A549 (cell line): ENCODE measurements around the gene PCDH9. TPM values are rescaled to one million over a fixed set of nuclear protein-coding genes. Genes with fewer than 3 reads are reported as not detected.
A peak's percentile ranks its signal among the peaks of the same experiment; 100 is the strongest.

ENCODE experiments used
- ATAC-seq, 2 experiments: fragments of 200-7000 bp in 1 of 2; fragments of >200 bp in 1 of 2; cut with Nextera tagmentation in 1 of 2; cut with Tn5 transposase in 1 of 2; 3 replicates each; pipeline versions ENCODE4 v1.8.0 to v1.9.1; 2018 to 2020; ENCODE audit warnings: mild to moderate bottlenecking in 1 of 2, moderate library complexity in 1 of 2
- CTCF ChIA-PET: fragments of 300-600 bp; sonication (Branson Sonifier 250); formaldehyde crosslinking; extraction: SDS; loops from one replicate; lab custom pipeline; 2021; ENCODE audit warnings: antibody characterized with exemption, inconsistent platforms; lab: Yijun Ruan, JAX
- POLR2A ChIA-PET: fragments of 350-600 bp; formaldehyde crosslinking; extraction: SDS; loops from one replicate; lab custom pipeline; 2021; ENCODE audit warnings: antibody characterized with exemption, inconsistent platforms; lab: Yijun Ruan, JAX
- DNase-seq, 2 experiments: peaks; one replicate each; pipeline versions ENCODE4 v3.0.0 to v3.0.0-alpha.2; 2011 to 2016; ENCODE audit warnings: low read depth in 1 of 2, low spot score in 1 of 2
- FAIRE-seq: peaks from 2 replicates; lab custom pipeline; 2011; peaks lifted over from hg19 to GRCh38; lab: Jason Lieb, UNC
- H3K27ac ChIP-seq, 2 experiments: fragments of >200 bp; sonication (Bioruptor Twin); formaldehyde crosslinking; 3 replicates each; pipeline ENCODE4 v1.5.1; 2016 to 2017
- H3K4me1 ChIP-seq: fragments of >200 bp; sonication (Bioruptor Twin); formaldehyde crosslinking; 3 replicates; pipeline ENCODE4 v1.6.1; 2016
- H3K4me2 ChIP-seq: fragments of >200 bp; sonication (Bioruptor Twin); formaldehyde crosslinking; 3 replicates; pipeline ENCODE4 v1.6.1; 2016
- H3K4me3 ChIP-seq: fragments of >200 bp; sonication (Bioruptor Twin); formaldehyde crosslinking; 3 replicates; pipeline ENCODE4 v1.5.1; 2016
- H3K9me3 ChIP-seq: fragments of >200 bp; sonication (Bioruptor Twin); formaldehyde crosslinking; 3 replicates; pipeline ENCODE4 v1.6.1; 2016
- CBX2 ChIP-seq: fragments of 200-600 bp; sonication (generic); IDR thresholded peaks from 2 replicates; pipeline ENCODE4 v1.6.1; 2016; ENCODE audit warnings: low read depth, mild to moderate bottlenecking, borderline replicate concordance
- CHD2 ChIP-seq: fragments of 150-350 bp; IDR thresholded peaks from 2 replicates; pipeline ENCODE4 v1.6.1; 2014; ENCODE audit warnings: low read length; ENCODE audit not compliant: partially characterized antibody
- FOSB ChIP-seq: fragments of 250-450 bp; sonication (Bioruptor Pico); IDR thresholded peaks from 2 replicates; pipeline ENCODE4 v1.5.0; 2020; ENCODE audit warnings: mild to moderate bottlenecking, moderate library complexity
- FOSL2 ChIP-seq, 2 experiments: fragments of 450-650 bp in 1 of 2; fragments of >200 bp in 1 of 2; sonication (Bioruptor Twin) in 1 of 2; formaldehyde crosslinking; IDR thresholded peaks; 2 replicates each; pipeline versions ENCODE4 v1.5.0 to v1.6.1; 2016 to 2020; ENCODE audit warnings: mild to moderate bottlenecking in 1 of 2, moderate library complexity in 1 of 2
- GATA3 ChIP-seq: IDR thresholded peaks from 2 replicates; pipeline ENCODE4 v1.6.1; 2012; ENCODE audit warnings: borderline replicate concordance
- JUNB ChIP-seq: fragments of >200 bp; sonication (Bioruptor Twin); formaldehyde crosslinking; IDR thresholded peaks from 2 replicates; pipeline ENCODE4 v1.6.1; 2016
- MAZ ChIP-seq: fragments of 150-350 bp; IDR thresholded peaks from 2 replicates; pipeline ENCODE4 v1.6.1; 2014; ENCODE audit warnings: antibody characterized with exemption, low read depth, low read length, borderline replicate concordance
- NFE2L2 ChIP-seq: fragments of 150-350 bp; conservative IDR thresholded peaks from 2 replicates; pipeline ENCODE4 v1.6.1; 2014; ENCODE audit warnings: low read length
- NPAS2 ChIP-seq: fragments of 250-450 bp; sonication (Bioruptor Pico); IDR thresholded peaks from 2 replicates; pipeline ENCODE4 v1.8.0; 2022; ENCODE audit warnings: mild to moderate bottlenecking, moderate library complexity, borderline replicate concordance
- NR3C1 ChIP-seq: fragments of >200 bp; sonication (Bioruptor Twin); formaldehyde crosslinking; IDR thresholded peaks from 3 replicates; pipeline ENCODE4 v1.6.1; 2017
- POLR2A ChIP-seq: IDR thresholded peaks from 2 replicates; pipeline ENCODE4 v1.6.1; 2012; ENCODE audit warnings: mild to moderate bottlenecking, low read length
- RFX5 ChIP-seq: fragments of 450-650 bp; IDR thresholded peaks from 2 replicates; pipeline ENCODE4 v1.7.1; 2014; ENCODE audit warnings: antibody characterized with exemption, mild to moderate bottlenecking, moderate library complexity
- TP53 ChIP-seq: fragments of 250-450 bp; sonication (Bioruptor Pico); IDR thresholded peaks from 2 replicates; pipeline ENCODE4 v1.5.0; 2021; ENCODE audit warnings: mild to moderate bottlenecking, moderate library complexity
- ZFP36 ChIP-seq: fragments of 450-650 bp; IDR thresholded peaks from 2 replicates; pipeline ENCODE4 v1.6.1; 2014; ENCODE audit warnings: borderline replicate concordance; ENCODE audit not compliant: partially characterized antibody
- ZSCAN20 ChIP-seq: fragments of 250-450 bp; sonication (Bioruptor Pico); IDR thresholded peaks from 2 replicates; pipeline ENCODE4 v1.8.0; 2022; ENCODE audit warnings: mild to moderate bottlenecking, moderate library complexity
- WGBS: methylation state at CpG from one replicate; pipeline ENCODE4 v1.1.6; 2017; ENCODE audit errors: missing lambda C conversion rate; 5-methylcytosine and 5-hydroxymethylcytosine counted together
- polyA plus RNA-seq, 4 experiments: library from polyadenylated mRNA; depleted of rRNA in 3 of 4; stranded (reverse); fragments of >200 nt; fragmentation: RNase III in 1 of 4; extraction: RNeasy Plus Mini Kit Qiagen cat#74134 plus additional on column Dnase treatment in 1 of 4; gene quantifications; 2 replicates in 3 of 4; 3 replicates in 1 of 4; pipeline ENCODE4 v1.2.3, GENCODE V29; 2011 to 2017
- TF ChIP-seq, protein P1 (sequence below): fragments of 200-600 bp; sonication (generic); IDR thresholded peaks from 2 replicates; pipeline ENCODE4 v1.6.1; 2016; ENCODE audit warnings: antibody characterized with exemption, mild to moderate bottlenecking, moderate library complexity
- TF ChIP-seq, protein P2 (sequence below): IDR thresholded peaks from 2 replicates; pipeline ENCODE4 v1.6.1; 2012
- TF ChIP-seq, protein P3 (sequence below): IDR thresholded peaks from 2 replicates; pipeline ENCODE4 v1.6.1; 2012; ENCODE audit warnings: low read depth, borderline replicate concordance
- TF ChIP-seq, protein P4 (sequence below): fragments of 150-350 bp; IDR thresholded peaks from 2 replicates; pipeline ENCODE4 v1.6.1; 2014; ENCODE audit warnings: low read depth, mild to moderate bottlenecking, low read length
- TF ChIP-seq, protein P5 (sequence below): fragments of >200 bp; sonication (Bioruptor Twin); formaldehyde crosslinking; IDR thresholded peaks from 2 replicates; pipeline ENCODE4 v1.6.1; 2016

The PCDH9 gene
- polyA plus RNA-seq, 2 of the 4 experiments (the other 2 are of a cell fraction): 16.0 to 29.5 TPM

DNA sequence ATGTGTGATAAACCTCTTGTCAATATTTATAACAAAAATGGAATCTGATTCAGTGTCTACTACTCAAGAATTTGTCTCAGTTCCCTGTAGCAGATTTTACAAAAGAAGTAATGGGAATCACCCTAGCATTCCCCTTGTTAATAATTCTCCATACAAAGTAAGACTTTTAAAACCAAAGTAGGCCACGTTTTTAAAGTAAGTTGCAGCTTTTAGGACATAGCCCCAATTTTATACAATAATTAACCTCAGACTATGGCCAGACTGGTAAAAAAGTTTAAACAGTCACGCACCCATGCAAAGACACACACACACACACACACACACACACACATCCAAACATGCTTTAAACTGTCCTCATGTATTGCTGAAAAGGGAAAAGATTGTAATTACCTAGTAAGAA lies 589.9 kb downstream of the PCDH9 start (continued):
- TF ChIP-seq, protein P1, sequence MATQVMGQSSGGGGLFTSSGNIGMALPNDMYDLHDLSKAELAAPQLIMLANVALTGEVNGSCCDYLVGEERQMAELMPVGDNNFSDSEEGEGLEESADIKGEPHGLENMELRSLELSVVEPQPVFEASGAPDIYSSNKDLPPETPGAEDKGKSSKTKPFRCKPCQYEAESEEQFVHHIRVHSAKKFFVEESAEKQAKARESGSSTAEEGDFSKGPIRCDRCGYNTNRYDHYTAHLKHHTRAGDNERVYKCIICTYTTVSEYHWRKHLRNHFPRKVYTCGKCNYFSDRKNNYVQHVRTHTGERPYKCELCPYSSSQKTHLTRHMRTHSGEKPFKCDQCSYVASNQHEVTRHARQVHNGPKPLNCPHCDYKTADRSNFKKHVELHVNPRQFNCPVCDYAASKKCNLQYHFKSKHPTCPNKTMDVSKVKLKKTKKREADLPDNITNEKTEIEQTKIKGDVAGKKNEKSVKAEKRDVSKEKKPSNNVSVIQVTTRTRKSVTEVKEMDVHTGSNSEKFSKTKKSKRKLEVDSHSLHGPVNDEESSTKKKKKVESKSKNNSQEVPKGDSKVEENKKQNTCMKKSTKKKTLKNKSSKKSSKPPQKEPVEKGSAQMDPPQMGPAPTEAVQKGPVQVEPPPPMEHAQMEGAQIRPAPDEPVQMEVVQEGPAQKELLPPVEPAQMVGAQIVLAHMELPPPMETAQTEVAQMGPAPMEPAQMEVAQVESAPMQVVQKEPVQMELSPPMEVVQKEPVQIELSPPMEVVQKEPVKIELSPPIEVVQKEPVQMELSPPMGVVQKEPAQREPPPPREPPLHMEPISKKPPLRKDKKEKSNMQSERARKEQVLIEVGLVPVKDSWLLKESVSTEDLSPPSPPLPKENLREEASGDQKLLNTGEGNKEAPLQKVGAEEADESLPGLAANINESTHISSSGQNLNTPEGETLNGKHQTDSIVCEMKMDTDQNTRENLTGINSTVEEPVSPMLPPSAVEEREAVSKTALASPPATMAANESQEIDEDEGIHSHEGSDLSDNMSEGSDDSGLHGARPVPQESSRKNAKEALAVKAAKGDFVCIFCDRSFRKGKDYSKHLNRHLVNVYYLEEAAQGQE: no peak
- no peak for TF ChIP-seq FOSB (CRISPR knock-in tag)
- TF ChIP-seq, protein P2, sequence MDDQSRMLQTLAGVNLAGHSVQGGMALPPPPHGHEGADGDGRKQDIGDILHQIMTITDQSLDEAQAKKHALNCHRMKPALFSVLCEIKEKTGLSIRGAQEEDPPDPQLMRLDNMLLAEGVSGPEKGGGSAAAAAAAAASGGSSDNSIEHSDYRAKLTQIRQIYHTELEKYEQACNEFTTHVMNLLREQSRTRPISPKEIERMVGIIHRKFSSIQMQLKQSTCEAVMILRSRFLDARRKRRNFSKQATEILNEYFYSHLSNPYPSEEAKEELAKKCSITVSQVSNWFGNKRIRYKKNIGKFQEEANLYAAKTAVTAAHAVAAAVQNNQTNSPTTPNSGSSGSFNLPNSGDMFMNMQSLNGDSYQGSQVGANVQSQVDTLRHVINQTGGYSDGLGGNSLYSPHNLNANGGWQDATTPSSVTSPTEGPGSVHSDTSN: no peak
- TF ChIP-seq, protein P3, sequence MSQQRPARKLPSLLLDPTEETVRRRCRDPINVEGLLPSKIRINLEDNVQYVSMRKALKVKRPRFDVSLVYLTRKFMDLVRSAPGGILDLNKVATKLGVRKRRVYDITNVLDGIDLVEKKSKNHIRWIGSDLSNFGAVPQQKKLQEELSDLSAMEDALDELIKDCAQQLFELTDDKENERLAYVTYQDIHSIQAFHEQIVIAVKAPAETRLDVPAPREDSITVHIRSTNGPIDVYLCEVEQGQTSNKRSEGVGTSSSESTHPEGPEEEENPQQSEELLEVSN: no peak
- TF ChIP-seq CHD2: no peak
- TF ChIP-seq, all 56 proteins: peak for 0

DNA sequence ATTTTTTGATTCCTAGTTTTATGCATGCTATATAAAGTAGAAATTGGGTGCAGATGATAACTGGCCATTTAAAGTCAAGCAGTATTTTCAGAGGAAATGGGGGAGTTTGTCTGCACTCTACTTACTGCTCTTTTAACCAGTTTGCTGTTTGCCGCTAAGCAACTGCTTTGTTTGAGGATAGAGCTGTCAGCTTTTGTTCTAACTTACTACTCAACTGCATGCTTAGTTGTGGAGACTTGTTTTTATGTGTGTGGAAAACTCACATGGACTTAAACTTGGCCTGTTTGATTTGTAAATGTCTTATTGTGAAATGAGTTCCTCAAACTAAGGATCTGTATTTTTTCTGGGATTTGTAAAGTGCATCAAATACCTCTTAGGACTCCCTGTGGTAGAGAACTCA lies 591.1 kb downstream of the PCDH9 start:
- Histone ChIP-seq H3K27ac (no peak overlapping the region), H3K9me3 (no peaks in the 10 kb centered on the region), H3K4me3 (no peak overlapping the region), H3K4me2 (no peak overlapping the region), H3K4me1 (peaks cover 29% of the 10 kb centered on the region)
- DNase-seq (no peak), FAIRE-seq (no peak), ATAC-seq (no peak)
- CTCF ChIA-PET: no interaction called here
- 87% methylated on average over 1 of the region's 1 CpG for WGBS
- POLR2A ChIA-PET: no interaction called here
- TF ChIP-seq, protein P4, sequence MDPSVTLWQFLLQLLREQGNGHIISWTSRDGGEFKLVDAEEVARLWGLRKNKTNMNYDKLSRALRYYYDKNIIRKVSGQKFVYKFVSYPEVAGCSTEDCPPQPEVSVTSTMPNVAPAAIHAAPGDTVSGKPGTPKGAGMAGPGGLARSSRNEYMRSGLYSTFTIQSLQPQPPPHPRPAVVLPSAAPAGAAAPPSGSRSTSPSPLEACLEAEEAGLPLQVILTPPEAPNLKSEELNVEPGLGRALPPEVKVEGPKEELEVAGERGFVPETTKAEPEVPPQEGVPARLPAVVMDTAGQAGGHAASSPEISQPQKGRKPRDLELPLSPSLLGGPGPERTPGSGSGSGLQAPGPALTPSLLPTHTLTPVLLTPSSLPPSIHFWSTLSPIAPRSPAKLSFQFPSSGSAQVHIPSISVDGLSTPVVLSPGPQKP: no peak
- no peak for TF ChIP-seq TP53 (CRISPR knock-in tag)
- no peak for TF ChIP-seq POLR2A
- no peak for TF ChIP-seq GATA3
- TF ChIP-seq, protein P5, sequence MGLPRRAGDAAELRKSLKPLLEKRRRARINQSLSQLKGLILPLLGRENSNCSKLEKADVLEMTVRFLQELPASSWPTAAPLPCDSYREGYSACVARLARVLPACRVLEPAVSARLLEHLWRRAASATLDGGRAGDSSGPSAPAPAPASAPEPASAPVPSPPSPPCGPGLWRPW: no peak
- no peak for TF ChIP-seq CBX2
- no peak for TF ChIP-seq NFE2L2
- TF ChIP-seq, protein P1: no peak
- no peak for TF ChIP-seq JUNB

DNA sequence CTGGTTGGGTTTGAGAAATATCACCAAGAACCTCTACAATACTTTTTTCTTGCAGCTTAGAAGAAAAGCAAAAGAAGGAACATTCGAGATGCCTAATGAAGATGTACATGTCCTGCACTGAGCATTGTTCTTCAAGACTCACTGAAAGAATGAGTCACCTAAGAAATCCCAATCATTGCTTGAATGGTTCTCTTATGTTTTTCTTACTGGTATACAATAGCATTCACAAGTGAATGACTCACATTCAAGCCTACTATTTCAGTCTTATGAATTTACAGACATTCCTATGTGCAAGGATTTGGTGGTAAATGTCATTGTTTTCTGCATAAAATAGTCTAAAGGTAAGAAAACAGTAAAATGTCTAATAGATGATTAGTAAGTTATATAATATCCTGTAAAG lies 594.6 kb downstream of the PCDH9 start:
- FAIRE-seq: no peak
- ATAC-seq: peak; percentile 83 to 91
- H3K4me2 ChIP-seq: peak overlapping the region; percentile 55
- DNase-seq: peak in 1 of 2 experiments; percentile 44
- H3K27ac ChIP-seq: peak overlapping the region; percentile 42 to 67; a peak in 3 of 6 replicates
- H3K4me3 ChIP-seq: no peak overlapping the region
- no peak for TF ChIP-seq NR3C1
- peak; percentile 37; the same call in 1 of the 2 replicates for TF ChIP-seq JUNB
- TF ChIP-seq, protein P2: no peak
- TF ChIP-seq GATA3: no peak; the same call in 1 of the 2 replicates
- TF ChIP-seq NPAS2 (CRISPR knock-in tag): no peak
- TF ChIP-seq NFE2L2: no peak
- TF ChIP-seq, protein P4: no peak
- TF ChIP-seq FOSB (CRISPR knock-in tag): no peak
- peak; percentile 48 for TF ChIP-seq FOSL2 (IDR thresholded peaks at IDR 0.05)
- TF ChIP-seq FOSL2 (CRISPR knock-in tag; IDR thresholded peaks at IDR 0.05): peak; percentile 92
- no peak for TF ChIP-seq MAZ
- TF ChIP-seq ZSCAN20 (CRISPR knock-in tag): no peak
- TF ChIP-seq RFX5: no peak
- TF ChIP-seq ZFP36: no peak
- TF ChIP-seq, all 56 proteins: peak for 2
- CTCF ChIA-PET: no interaction called here
- peaks cover 29% of the 10 kb centered on the region for H3K4me1 ChIP-seq
- POLR2A ChIA-PET: no interaction called here
- WGBS: 6% methylated on average over 1 of the region's 1 CpG
- H3K9me3 ChIP-seq: no peaks in the 10 kb centered on the region
